Spleen (tissue), 7 donors: ENCODE data around the gene GMDS.

ENCODE experiments used
- CTCF ChIP-seq, 11 experiments: fragments of 200-600 bp in 7 of 11; fragments of 450-650 bp in 4 of 11; sonication (generic) in 4 of 11; IDR thresholded peaks in 8 of 11; conservative IDR thresholded peaks in 3 of 11; 1 replicate in 7 of 11; 2 replicates in 4 of 11; pipeline versions ENCODE4 v1.4.0 to v1.8.0; 2016 to 2021; ENCODE audit warnings: antibody characterized with exemption in 11 of 11, inconsistent platforms in 4 of 11, mild to moderate bottlenecking in 1 of 11
- POLR2A ChIP-seq, 3 donors: fragments of 450-650 bp; IDR thresholded peaks; one replicate each; pipeline ENCODE4 v1.5.1; 2017; ENCODE audit warnings: antibody characterized with exemption in 3 of 3, mild to moderate bottlenecking in 1 of 3
- POLR2AphosphoS5 ChIP-seq, 3 donors: sonication (generic); formaldehyde crosslinking; IDR thresholded peaks; one replicate each; pipeline ENCODE4 v1.5.1; 2017; ENCODE audit warnings: antibody characterized with exemption in 3 of 3
- donor health status: DM: no; HTN: no; CAD: no; lungs with moderate emphysema.
- donor health status: DM: no; HTN: no; CAD: no.
- donor health status: DM: no; HTN: no; CAD: no.

GRCh38 chr6:1585669-1586049 is 659.7 kb downstream of the GMDS start:
- TF ChIP-seq POLR2AphosphoS5 (IDR thresholded peaks at IDR 0.05) (no peak), CTCF (IDR thresholded peaks at IDR 0.05 in 8 of 11, conservative IDR thresholded peaks at IDR 0.05 in 3 of 11) (no peak), POLR2A (IDR thresholded peaks at IDR 0.05) (no peak)
